HS-5 (cell line): ENCODE results near the gene DNAJA1.
"Not testable (repeated sequence)": the region's sequence is repeated elsewhere in the genome, so short reads cannot be mapped to it uniquely, and the experiment has no call there.

Source experiments
- DNase-seq: peaks from one replicate; pipeline ENCODE4 v3.0.0-alpha.2; 2012; ENCODE audit warnings: low read depth

The DNAJA1 gene

GRCh38 chr9:33082128-33082527 lies 57.1 kb downstream of the DNAJA1 start:
- no peak for DNase-seq

DNA sequence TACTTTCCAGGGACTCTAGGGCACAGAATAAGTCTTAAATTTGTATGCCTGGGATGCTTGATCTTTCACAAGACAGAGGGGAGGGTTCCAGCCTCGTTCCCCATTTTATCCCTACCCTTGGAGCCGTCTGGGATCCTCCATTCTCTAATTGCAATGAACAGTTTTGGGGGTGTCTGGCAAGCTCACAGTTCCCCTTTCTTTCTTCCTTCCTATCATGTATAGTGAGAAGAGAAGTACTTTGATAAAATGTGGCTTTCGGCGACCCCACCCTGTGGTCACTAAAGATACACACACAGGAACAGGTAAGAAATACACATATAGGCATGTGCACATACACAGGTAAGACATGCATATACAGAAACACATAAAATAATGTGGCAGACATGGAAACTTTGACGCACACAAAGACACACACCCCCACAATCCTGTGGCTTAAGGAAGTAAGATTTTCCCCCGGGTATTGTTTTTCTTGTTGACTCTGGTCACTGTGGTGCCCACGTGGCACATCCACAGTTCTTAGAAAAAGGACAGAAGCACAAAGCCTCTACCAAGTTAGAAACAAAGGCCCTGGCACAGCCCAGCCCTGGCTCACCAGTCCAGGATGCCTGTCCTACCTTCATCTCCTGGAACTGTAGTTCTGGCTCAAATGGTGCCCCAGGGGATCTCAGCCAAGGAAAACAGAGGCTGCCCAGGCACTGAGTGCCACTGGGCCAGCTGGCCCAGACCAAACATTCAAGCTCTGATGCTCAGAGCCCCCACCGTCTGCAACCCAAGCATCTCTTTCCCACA lies 57.7 kb downstream of the DNAJA1 start:
- no peak for DNase-seq

GRCh38 chr9:33085672-33086071 lies 60.6 kb downstream of the DNAJA1 start:
- not testable (repeated sequence) for DNase-seq
